ENCODE measurements around the gene SLAMF8.
A peak's percentile ranks its signal among the peaks of the same experiment; 100 is the strongest.

Gene SLAMF8

GRCh38 chr1:159845751-159846629, 19.3 kb downstream of the SLAMF8 start:
- DNase-seq (ENCODE audit: low read depth in 1 of 2, low spot score in 1 of 2) = no peak

- DNase-seq (ENCODE audit: low read depth in 1 of 2, low spot score in 1 of 2) = no peak
Observed at GRCh38 chr1:159847231-159847630, 20.6 kb downstream of the SLAMF8 start.

GRCh38 chr1:159848326-159848725, 21.7 kb downstream of the SLAMF8 start:
- DNase-seq (ENCODE audit: low read depth in 1 of 2, low spot score in 1 of 2) = no peak

- DNase-seq (ENCODE audit: low read depth in 1 of 2, low spot score in 1 of 2) = no peak
Observed at GRCh38 chr1:159849626-159850366, 23.1 kb downstream of the SLAMF8 start.

- no peak for DNase-seq (ENCODE audit: low read depth in 1 of 2, low spot score in 1 of 2)
Observed at GRCh38 chr1:159851407-159851806, 24.7 kb downstream of the SLAMF8 start.

- no peak for DNase-seq (ENCODE audit: low read depth in 1 of 2, low spot score in 1 of 2)
Observed at GRCh38 chr1:159853417-159854115, 26.9 kb downstream of the SLAMF8 start.

GRCh38 chr1:159854116-159854692, 27.5 kb downstream of the SLAMF8 start:
- DNase-seq (ENCODE audit: low read depth in 1 of 2, low spot score in 1 of 2) = no peak

GRCh38 chr1:159854693-159855192, 28.1 kb downstream of the SLAMF8 start:
- DNase-seq (ENCODE audit: low read depth in 1 of 2, low spot score in 1 of 2) = peak; percentile 48 to 60

GRCh38 chr1:159855709-159856108, 29.0 kb downstream of the SLAMF8 start:
- no peak for DNase-seq (ENCODE audit: low read depth in 1 of 2, low spot score in 1 of 2)

GRCh38 chr1:159856576-159856975, 29.9 kb downstream of the SLAMF8 start:
- no peak for DNase-seq (ENCODE audit: low read depth in 1 of 2, low spot score in 1 of 2)

GRCh38 chr1:159857889-159858288, 31.2 kb downstream of the SLAMF8 start:
- DNase-seq (ENCODE audit: low read depth in 1 of 2, low spot score in 1 of 2) = no peak

- no peak for DNase-seq (ENCODE audit: low read depth in 1 of 2, low spot score in 1 of 2)
Observed at GRCh38 chr1:159859767-159860322, 33.2 kb downstream of the SLAMF8 start.

- no peak for DNase-seq (ENCODE audit: low read depth in 1 of 2, low spot score in 1 of 2)
Observed at GRCh38 chr1:159860456-159860855, 33.8 kb downstream of the SLAMF8 start.

GRCh38 chr1:159861218-159861617, 34.5 kb downstream of the SLAMF8 start:
- no peak for DNase-seq (ENCODE audit: low read depth in 1 of 2, low spot score in 1 of 2)

GRCh38 chr1:159862031-159862430, 35.4 kb downstream of the SLAMF8 start:
- no peak for DNase-seq (ENCODE audit: low read depth in 1 of 2, low spot score in 1 of 2)

GRCh38 chr1:159862557-159862956, 35.9 kb downstream of the SLAMF8 start, which contains the start of gene VSIG8:
TSS of gene VSIG8 (minus strand) at chr1:159862657. CDS start at chr1:159862521, 136 bp downstream.
- no peak for DNase-seq (ENCODE audit: low read depth in 1 of 2, low spot score in 1 of 2)

- no peak for DNase-seq (ENCODE audit: low read depth in 1 of 2, low spot score in 1 of 2)
Observed at GRCh38 chr1:159864262-159864661, 37.6 kb downstream of the SLAMF8 start.

- DNase-seq (ENCODE audit: low read depth in 1 of 2, low spot score in 1 of 2) = no peak
Observed at GRCh38 chr1:159866066-159866465, 39.4 kb downstream of the SLAMF8 start.

- no peak for DNase-seq (ENCODE audit: low read depth in 1 of 2, low spot score in 1 of 2)
Observed at GRCh38 chr1:159866905-159867663, 40.4 kb downstream of the SLAMF8 start.

GRCh38 chr1:159867664-159868026, 41.0 kb downstream of the SLAMF8 start:
- DNase-seq (ENCODE audit: low read depth in 1 of 2, low spot score in 1 of 2) = no peak
